NCI-H82 treated with DMSO at 0.1 percent for 48 hours (cell line): Measurements from ENCODE around the gene OR2L13.
"Not testable (repeated sequence)": the region's sequence is repeated elsewhere in the genome, so short reads cannot be mapped to it uniquely, and the experiment has no call there.

Experiments used
- DNase-seq: peaks from one replicate; lab custom pipeline; 2025; ENCODE audit not compliant: unreplicated experiment; lab: John Stamatoyannopoulos, UW

The OR2L13 gene

GRCh38 chr1:248094884-248095283 lies at the start of gene OR2L13:
TSS of gene OR2L13 (plus strand) at chr1:248095184. CDS start at chr1:248099376, 4,192 bp downstream.
- DNase-seq, result no peak

GRCh38 chr1:248045209-248045608 lies 49.8 kb upstream of the OR2L13 start:
- DNase-seq, result no peak

GRCh38 chr1:248046536-248046935 lies 48.4 kb upstream of the OR2L13 start, which contains the start of gene OR2L3:
TSS of gene OR2L3 (plus strand) at chr1:248046836. CDS start at chr1:248060682, 13,846 bp downstream.
- no peak for DNase-seq

GRCh38 chr1:248047008-248047407 lies 48.0 kb upstream of the OR2L13 start:
- no peak for DNase-seq

GRCh38 chr1:248054671-248055070 lies 40.3 kb upstream of the OR2L13 start:
- no peak for DNase-seq

- no peak for DNase-seq
These were observed 39.7 kb upstream of the OR2L13 start for GRCh38 chr1:248055261-248055660.

GRCh38 chr1:248065071-248065470 lies 29.9 kb upstream of the OR2L13 start:
- DNase-seq, result no peak

- no peak for DNase-seq
These were observed 29.4 kb upstream of the OR2L13 start for GRCh38 chr1:248065604-248066003.

- not testable (repeated sequence) for DNase-seq
These were observed 11.1 kb upstream of the OR2L13 start for GRCh38 chr1:248083864-248084263.

GRCh38 chr1:248098529-248098928 lies 3.5 kb downstream of the OR2L13 start:
- no peak for DNase-seq

GRCh38 chr1:248102847-248103246 lies 7.9 kb downstream of the OR2L13 start:
- DNase-seq, result no peak

GRCh38 chr1:248111157-248111556 lies 16.2 kb downstream of the OR2L13 start:
- no peak for DNase-seq

- no peak for DNase-seq
These were observed 19.9 kb downstream of the OR2L13 start for GRCh38 chr1:248114890-248115289.

GRCh38 chr1:248127653-248128052 lies 32.7 kb downstream of the OR2L13 start:
- DNase-seq, result no peak

GRCh38 chr1:248136811-248137210 lies 41.8 kb downstream of the OR2L13 start:
- DNase-seq, result no peak

- DNase-seq, result no peak
These were observed 45.9 kb downstream of the OR2L13 start for GRCh38 chr1:248140846-248141245.

GRCh38 chr1:248143311-248143710 lies 48.3 kb downstream of the OR2L13 start:
- DNase-seq, result no peak

- DNase-seq, result no peak
These were observed 49.7 kb downstream of the OR2L13 start, which contains the start of gene OR2M5 for GRCh38 chr1:248144513-248145198. TSS of gene OR2M5 (plus strand) at chr1:248145148. CDS start at chr1:248145148, 0 bp downstream.
